HepG2 (cell line): Measurements from ENCODE around the gene DNAJC12. TPM values are rescaled to one million over a fixed set of nuclear protein-coding genes. Genes with fewer than 3 reads are reported as not detected.

Experiments used
- FOXK2 ChIP-seq: fragments of 450-650 bp; IDR thresholded peaks from 2 replicates; pipeline ENCODE4 v1.6.1; 2016
- HOXA3 ChIP-seq: sonication (generic); formaldehyde crosslinking; IDR thresholded peaks from 2 replicates; pipeline ENCODE4 v1.5.0; 2020; ENCODE audit warnings: missing genetic modification reagents
- KDM2A ChIP-seq: sonication (generic); formaldehyde crosslinking; IDR thresholded peaks from 2 replicates; pipeline ENCODE4 v1.4.0; 2020; ENCODE audit warnings: low read depth, missing genetic modification reagents, borderline replicate concordance
- MAFF ChIP-seq: IDR thresholded peaks from 2 replicates; pipeline ENCODE4 v1.6.1; 2011; ENCODE audit warnings: low read depth, low read length, improper control_type of control experiment
- TBL1XR1 ChIP-seq: fragments of 150-350 bp; IDR thresholded peaks from 2 replicates; pipeline ENCODE4 v1.6.1; 2014; ENCODE audit warnings: borderline replicate concordance, low read length; ENCODE audit not compliant: partially characterized antibody
- TRIM24 ChIP-seq: sonication (generic); formaldehyde crosslinking; IDR thresholded peaks from 2 replicates; pipeline ENCODE4 v1.8.0; 2022; ENCODE audit warnings: mild to moderate bottlenecking, missing genetic modification reagents
- ZFP1 ChIP-seq: IDR thresholded peaks from 2 replicates; pipeline ENCODE4 v1.6.1; 2016
- ZNF121 ChIP-seq: sonication (generic); formaldehyde crosslinking; IDR thresholded peaks from 2 replicates; pipeline ENCODE4 v1.5.0; 2020; ENCODE audit warnings: mild to moderate bottlenecking, missing genetic modification reagents
- ZNF17 ChIP-seq: sonication (generic); formaldehyde crosslinking; IDR thresholded peaks from 2 replicates; pipeline ENCODE4 v1.5.0; 2020; ENCODE audit warnings: mild to moderate bottlenecking, missing genetic modification reagents
- ZNF329 ChIP-seq: sonication (generic); formaldehyde crosslinking; IDR thresholded peaks from 2 replicates; pipeline ENCODE4 v1.9.0; 2021; ENCODE audit warnings: low read depth, mild to moderate bottlenecking, missing genetic modification reagents
- ZNF564 ChIP-seq: sonication (generic); formaldehyde crosslinking; IDR thresholded peaks from 2 replicates; pipeline ENCODE4 v1.8.1; 2023; ENCODE audit warnings: mild to moderate bottlenecking, missing genetic modification reagents
- polyA plus RNA-seq, 8 experiments: library from polyadenylated mRNA; depleted of rRNA in 3 of 8; stranded (reverse) in 7 of 8; unstranded in 1 of 8; fragments of >200 nt; fragmentation: Illumina TruSeq in 4 of 8; extraction: Trizol in 4 of 8; gene quantifications; 2 replicates each; pipeline versions ENCODE4 v1.2.1 to v1.2.3, GENCODE V29; 2011 to 2016; ENCODE audit warnings: low read depth in 4 of 8, missing spikeins in 1 of 8, mixed read lengths in 1 of 8; ENCODE audit not compliant: insufficient read depth in 1 of 8
- total RNA-seq, 5 experiments: library from RNA; depleted of rRNA; stranded (reverse); fragments of >200 nt; fragmentation: Illumina TruSeq; extraction: Trizol; gene quantifications; 2 replicates each; pipeline ENCODE4 v1.2.3, GENCODE V29; 2016; ENCODE audit warnings: low read depth in 1 of 5
- TF ChIP-seq, protein P1 (sequence below): sonication (generic); formaldehyde crosslinking; IDR thresholded peaks from 2 replicates; pipeline ENCODE4 v1.4.0; 2020; ENCODE audit warnings: missing genetic modification reagents, borderline replicate concordance
- TF ChIP-seq, protein P2 (sequence below): sonication (generic); formaldehyde crosslinking; IDR thresholded peaks from 2 replicates; pipeline ENCODE4 v1.4.0; 2020; ENCODE audit warnings: missing genetic modification reagents, borderline replicate concordance
- TF ChIP-seq, protein P3 (sequence below): sonication (generic); formaldehyde crosslinking; conservative IDR thresholded peaks from 2 replicates; pipeline ENCODE4 v1.4.0; 2020; ENCODE audit warnings: missing genetic modification reagents
- TF ChIP-seq, protein P4 (sequence below), 2 experiments: sonication (generic) in 1 of 2; formaldehyde crosslinking in 1 of 2; IDR thresholded peaks; 2 replicates each; pipeline versions ENCODE4 v1.5.1 to v1.6.1; 2011 to 2020; ENCODE audit warnings: borderline replicate concordance in 1 of 2, low read depth in 1 of 2, low read length in 1 of 2, mild to moderate bottlenecking in 1 of 2, missing genetic modification reagents in 1 of 2, moderate library complexity in 1 of 2
- TF ChIP-seq, protein P5 (sequence below): sonication (generic); formaldehyde crosslinking; IDR thresholded peaks from 2 replicates; pipeline ENCODE4 v1.4.0; 2020; ENCODE audit warnings: mild to moderate bottlenecking, missing genetic modification reagents

DNAJC12 gene
- total and polyA plus RNA-seq, 2 of the 13 experiments (the other 11 are each of a cell fraction or from before 2014, with no cell fraction given): 11.6 to 43.9 TPM

DNA sequence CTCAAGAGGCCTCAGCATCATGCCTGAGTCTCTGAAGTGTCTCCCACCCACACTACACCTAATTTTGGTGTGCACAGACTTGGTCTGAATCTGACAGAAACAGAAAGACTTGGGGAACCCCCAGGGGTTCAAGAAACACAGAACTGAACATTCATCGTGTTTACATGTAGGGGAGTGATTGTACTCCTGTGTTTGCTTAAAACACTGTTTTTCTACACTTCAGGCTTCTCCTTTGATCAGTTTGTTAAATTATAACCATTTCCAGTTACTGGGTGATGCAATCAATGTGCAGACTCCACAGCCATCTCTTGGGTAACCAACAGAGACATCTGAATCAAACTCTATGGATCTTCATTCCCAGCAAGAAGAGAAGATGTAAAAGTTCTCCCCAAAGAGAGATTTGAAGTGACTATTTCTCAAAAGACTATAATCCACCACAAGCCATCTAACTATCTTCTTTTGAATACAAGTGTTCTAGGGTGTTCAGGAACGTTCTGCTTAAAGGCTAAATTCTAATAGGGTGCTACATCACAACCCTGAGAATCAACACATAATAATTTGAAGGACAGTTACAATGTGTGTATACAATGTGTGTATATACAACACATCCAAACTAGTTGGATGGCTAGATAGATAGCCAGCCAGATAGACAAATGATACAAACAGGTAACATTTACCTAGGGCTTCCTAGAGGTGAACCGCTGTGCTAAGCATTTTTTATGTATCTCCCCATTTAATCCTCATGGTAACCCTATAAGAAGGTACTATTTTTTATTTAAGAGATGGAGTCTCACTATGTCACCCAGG is 34.2 kb downstream of the DNAJC12 start (continued):
- TF ChIP-seq, protein P1, sequence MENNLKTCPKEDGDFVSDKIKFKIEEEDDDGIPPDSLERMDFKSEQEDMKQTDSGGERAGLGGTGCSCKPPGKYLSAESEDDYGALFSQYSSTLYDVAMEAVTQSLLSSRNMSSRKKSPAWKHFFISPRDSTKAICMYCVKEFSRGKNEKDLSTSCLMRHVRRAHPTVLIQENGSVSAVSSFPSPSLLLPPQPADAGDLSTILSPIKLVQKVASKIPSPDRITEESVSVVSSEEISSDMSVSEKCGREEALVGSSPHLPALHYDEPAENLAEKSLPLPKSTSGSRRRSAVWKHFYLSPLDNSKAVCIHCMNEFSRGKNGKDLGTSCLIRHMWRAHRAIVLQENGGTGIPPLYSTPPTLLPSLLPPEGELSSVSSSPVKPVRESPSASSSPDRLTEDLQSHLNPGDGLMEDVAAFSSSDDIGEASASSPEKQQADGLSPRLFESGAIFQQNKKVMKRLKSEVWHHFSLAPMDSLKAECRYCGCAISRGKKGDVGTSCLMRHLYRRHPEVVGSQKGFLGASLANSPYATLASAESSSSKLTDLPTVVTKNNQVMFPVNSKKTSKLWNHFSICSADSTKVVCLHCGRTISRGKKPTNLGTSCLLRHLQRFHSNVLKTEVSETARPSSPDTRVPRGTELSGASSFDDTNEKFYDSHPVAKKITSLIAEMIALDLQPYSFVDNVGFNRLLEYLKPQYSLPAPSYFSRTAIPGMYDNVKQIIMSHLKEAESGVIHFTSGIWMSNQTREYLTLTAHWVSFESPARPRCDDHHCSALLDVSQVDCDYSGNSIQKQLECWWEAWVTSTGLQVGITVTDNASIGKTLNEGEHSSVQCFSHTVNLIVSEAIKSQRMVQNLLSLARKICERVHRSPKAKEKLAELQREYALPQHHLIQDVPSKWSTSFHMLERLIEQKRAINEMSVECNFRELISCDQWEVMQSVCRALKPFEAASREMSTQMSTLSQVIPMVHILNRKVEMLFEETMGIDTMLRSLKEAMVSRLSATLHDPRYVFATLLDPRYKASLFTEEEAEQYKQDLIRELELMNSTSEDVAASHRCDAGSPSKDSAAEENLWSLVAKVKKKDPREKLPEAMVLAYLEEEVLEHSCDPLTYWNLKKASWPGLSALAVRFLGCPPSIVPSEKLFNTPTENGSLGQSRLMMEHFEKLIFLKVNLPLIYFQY (CRISPR knock-in tag): no peak; the same call in 1 of the 2 replicates
- TF ChIP-seq, protein P2, sequence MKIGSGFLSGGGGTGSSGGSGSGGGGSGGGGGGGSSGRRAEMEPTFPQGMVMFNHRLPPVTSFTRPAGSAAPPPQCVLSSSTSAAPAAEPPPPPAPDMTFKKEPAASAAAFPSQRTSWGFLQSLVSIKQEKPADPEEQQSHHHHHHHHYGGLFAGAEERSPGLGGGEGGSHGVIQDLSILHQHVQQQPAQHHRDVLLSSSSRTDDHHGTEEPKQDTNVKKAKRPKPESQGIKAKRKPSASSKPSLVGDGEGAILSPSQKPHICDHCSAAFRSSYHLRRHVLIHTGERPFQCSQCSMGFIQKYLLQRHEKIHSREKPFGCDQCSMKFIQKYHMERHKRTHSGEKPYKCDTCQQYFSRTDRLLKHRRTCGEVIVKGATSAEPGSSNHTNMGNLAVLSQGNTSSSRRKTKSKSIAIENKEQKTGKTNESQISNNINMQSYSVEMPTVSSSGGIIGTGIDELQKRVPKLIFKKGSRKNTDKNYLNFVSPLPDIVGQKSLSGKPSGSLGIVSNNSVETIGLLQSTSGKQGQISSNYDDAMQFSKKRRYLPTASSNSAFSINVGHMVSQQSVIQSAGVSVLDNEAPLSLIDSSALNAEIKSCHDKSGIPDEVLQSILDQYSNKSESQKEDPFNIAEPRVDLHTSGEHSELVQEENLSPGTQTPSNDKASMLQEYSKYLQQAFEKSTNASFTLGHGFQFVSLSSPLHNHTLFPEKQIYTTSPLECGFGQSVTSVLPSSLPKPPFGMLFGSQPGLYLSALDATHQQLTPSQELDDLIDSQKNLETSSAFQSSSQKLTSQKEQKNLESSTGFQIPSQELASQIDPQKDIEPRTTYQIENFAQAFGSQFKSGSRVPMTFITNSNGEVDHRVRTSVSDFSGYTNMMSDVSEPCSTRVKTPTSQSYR (CRISPR knock-in tag): peak; percentile 66; the same call in 1 of the 2 replicates
- no peak for TF ChIP-seq ZNF329 (CRISPR knock-in tag)
- no peak for TF ChIP-seq ZNF121
- peak; percentile 85 for TF ChIP-seq ZFP1 (CRISPR knock-in tag)
- TF ChIP-seq FOXK2: peak; percentile 89
- TF ChIP-seq KDM2A: no peak
- TF ChIP-seq TRIM24: no peak
- TF ChIP-seq, protein P3, sequence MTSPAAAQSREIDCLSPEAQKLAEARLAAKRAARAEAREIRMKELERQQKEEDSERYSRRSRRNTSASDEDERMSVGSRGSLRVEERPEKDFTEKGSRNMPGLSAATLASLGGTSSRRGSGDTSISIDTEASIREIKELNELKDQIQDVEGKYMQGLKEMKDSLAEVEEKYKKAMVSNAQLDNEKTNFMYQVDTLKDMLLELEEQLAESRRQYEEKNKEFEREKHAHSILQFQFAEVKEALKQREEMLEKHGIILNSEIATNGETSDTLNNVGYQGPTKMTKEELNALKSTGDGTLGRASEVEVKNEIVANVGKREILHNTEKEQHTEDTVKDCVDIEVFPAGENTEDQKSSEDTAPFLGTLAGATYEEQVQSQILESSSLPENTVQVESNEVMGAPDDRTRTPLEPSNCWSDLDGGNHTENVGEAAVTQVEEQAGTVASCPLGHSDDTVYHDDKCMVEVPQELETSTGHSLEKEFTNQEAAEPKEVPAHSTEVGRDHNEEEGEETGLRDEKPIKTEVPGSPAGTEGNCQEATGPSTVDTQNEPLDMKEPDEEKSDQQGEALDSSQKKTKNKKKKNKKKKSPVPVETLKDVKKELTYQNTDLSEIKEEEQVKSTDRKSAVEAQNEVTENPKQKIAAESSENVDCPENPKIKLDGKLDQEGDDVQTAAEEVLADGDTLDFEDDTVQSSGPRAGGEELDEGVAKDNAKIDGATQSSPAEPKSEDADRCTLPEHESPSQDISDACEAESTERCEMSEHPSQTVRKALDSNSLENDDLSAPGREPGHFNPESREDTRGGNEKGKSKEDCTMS: 0 out of 2 replicates have a peak, but pooled peaks have one; percentile 19
- TF ChIP-seq, protein P4, sequence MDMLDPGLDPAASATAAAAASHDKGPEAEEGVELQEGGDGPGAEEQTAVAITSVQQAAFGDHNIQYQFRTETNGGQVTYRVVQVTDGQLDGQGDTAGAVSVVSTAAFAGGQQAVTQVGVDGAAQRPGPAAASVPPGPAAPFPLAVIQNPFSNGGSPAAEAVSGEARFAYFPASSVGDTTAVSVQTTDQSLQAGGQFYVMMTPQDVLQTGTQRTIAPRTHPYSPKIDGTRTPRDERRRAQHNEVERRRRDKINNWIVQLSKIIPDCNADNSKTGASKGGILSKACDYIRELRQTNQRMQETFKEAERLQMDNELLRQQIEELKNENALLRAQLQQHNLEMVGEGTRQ (IDR thresholded peaks at IDR 0.05; ENCODE audit: low read depth, low read length): no peak
- TF ChIP-seq, protein P4 (CRISPR knock-in tag; IDR thresholded peaks at IDR 0.05; ENCODE audit: borderline replicate concordance): no peak
- TF ChIP-seq HOXA3 (CRISPR knock-in tag): no peak
- TF ChIP-seq, protein P5, sequence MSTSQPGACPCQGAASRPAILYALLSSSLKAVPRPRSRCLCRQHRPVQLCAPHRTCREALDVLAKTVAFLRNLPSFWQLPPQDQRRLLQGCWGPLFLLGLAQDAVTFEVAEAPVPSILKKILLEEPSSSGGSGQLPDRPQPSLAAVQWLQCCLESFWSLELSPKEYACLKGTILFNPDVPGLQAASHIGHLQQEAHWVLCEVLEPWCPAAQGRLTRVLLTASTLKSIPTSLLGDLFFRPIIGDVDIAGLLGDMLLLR (CRISPR knock-in tag): no peak
- TF ChIP-seq TBL1XR1: peak; percentile 46
- TF ChIP-seq ZNF564: no peak
- TF ChIP-seq MAFF: peak; percentile 83
- no peak for TF ChIP-seq ZNF17 (CRISPR knock-in tag)
